ENCODE results near the gene GJC3.

DNA sequence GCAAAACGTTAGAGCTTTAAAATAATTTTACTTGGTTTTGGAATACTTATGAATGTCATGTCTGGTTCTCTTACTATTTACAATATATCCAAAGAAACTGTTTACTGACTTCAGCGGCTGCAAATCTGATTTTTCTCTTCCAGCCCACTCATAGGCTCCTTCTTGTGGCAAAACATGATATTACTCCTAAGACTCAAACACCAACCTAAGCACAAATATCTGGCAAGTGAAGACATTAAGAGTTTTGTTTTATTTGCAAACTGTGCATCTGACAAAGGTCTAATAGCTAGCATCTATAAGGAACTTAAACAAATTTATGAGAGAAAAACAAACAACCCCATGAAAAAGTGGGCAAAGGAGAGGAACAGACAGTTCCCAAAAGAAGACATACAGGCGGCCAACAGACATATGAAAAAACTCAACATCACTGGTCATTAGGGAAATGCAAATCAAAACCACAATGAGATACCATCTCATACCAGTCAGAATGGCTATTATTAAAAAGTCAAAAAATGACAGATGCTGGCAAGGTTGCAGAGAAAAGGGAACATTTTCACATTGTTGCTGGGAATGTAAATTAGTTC, 20.3 kb upstream of the GJC3 start:
- TF ChIP-seq, protein P1, sequence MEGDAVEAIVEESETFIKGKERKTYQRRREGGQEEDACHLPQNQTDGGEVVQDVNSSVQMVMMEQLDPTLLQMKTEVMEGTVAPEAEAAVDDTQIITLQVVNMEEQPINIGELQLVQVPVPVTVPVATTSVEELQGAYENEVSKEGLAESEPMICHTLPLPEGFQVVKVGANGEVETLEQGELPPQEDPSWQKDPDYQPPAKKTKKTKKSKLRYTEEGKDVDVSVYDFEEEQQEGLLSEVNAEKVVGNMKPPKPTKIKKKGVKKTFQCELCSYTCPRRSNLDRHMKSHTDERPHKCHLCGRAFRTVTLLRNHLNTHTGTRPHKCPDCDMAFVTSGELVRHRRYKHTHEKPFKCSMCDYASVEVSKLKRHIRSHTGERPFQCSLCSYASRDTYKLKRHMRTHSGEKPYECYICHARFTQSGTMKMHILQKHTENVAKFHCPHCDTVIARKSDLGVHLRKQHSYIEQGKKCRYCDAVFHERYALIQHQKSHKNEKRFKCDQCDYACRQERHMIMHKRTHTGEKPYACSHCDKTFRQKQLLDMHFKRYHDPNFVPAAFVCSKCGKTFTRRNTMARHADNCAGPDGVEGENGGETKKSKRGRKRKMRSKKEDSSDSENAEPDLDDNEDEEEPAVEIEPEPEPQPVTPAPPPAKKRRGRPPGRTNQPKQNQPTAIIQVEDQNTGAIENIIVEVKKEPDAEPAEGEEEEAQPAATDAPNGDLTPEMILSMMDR (IDR thresholded peaks at IDR 0.05), result peak; percentile 26; the same call in 1 of the 2 replicates
- no peak for TF ChIP-seq POLR2AphosphoS5 (IDR thresholded peaks at IDR 0.05; ENCODE audit: low read depth, low read length)
- no peak for TF ChIP-seq REST (IDR thresholded peaks at IDR 0.05; ENCODE audit: insufficient read depth in 1 of 2, low read depth in 2 of 2, low read length in 1 of 2)
- no peak for TF ChIP-seq SIN3A (IDR thresholded peaks at IDR 0.05; ENCODE audit: borderline replicate concordance, insufficient read depth, low read depth, low read length)
